C4-2B (cell line): ENCODE results near the gene ADARB2.
"Not testable (repeated sequence)": the region's sequence is repeated elsewhere in the genome, so short reads cannot be mapped to it uniquely, and the experiment has no call there.

Experiments
- H3K27ac ChIP-seq: fragments of 450-650 bp; 2 replicates; pipeline ENCODE4 v1.5.1; 2017
- ZFX ChIP-seq: fragments of 450-650 bp; IDR thresholded peaks from 2 replicates; pipeline ENCODE4 v1.6.1; 2017
- TF ChIP-seq, protein P1 (sequence below): fragments of 450-650 bp; conservative IDR thresholded peaks from 2 replicates; pipeline ENCODE4 v1.5.1; 2017; ENCODE audit warnings: mild to moderate bottlenecking

The ADARB2 gene

DNA sequence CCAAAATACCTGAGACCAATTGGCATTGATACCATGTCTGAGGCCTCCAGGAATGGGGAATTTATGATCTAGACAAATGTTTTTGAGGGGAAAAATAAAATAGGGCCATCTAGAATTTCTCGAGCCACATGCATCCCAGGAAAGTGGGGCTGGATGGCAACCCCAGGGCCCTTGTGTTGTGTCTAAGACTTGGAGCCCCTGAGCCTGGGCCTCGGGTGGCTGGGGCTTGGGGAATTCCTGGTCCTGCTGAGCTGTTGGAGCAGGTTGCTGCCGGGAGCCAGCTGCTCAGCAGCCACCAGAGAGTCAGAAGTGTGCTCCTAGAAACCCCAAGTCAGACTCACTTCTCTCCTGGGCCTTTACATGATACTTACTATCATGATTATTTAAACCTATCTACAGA, 508.2 kb downstream of the ADARB2 start:
- no peak overlapping the region for H3K27ac ChIP-seq
- TF ChIP-seq, protein P1, sequence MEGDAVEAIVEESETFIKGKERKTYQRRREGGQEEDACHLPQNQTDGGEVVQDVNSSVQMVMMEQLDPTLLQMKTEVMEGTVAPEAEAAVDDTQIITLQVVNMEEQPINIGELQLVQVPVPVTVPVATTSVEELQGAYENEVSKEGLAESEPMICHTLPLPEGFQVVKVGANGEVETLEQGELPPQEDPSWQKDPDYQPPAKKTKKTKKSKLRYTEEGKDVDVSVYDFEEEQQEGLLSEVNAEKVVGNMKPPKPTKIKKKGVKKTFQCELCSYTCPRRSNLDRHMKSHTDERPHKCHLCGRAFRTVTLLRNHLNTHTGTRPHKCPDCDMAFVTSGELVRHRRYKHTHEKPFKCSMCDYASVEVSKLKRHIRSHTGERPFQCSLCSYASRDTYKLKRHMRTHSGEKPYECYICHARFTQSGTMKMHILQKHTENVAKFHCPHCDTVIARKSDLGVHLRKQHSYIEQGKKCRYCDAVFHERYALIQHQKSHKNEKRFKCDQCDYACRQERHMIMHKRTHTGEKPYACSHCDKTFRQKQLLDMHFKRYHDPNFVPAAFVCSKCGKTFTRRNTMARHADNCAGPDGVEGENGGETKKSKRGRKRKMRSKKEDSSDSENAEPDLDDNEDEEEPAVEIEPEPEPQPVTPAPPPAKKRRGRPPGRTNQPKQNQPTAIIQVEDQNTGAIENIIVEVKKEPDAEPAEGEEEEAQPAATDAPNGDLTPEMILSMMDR, result no peak
- TF ChIP-seq ZFX, result no peak

DNA sequence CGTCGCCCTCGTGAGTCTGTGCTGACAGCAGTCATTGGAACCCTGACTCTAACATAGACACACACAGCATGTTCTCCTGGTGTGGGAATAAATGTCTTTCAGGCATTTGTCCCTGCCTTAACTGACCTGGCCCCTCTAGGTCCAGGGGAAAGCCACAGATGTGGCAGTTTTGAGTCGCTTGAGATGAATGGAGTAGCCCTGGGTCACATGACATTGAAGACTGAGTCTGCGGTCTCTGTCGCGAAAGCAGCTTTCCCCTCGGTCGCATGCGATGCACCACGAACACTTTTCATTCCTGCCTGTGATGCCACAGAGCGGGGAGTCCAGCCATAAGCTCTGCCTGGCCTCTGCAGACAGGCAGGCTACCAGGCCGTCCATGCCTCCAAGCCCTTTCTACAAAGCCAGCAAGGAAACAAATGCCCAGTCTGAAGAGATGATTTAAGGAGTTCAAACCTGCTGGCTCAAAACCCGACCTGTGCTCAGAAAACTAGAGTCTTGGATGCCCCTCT, 508.8 kb downstream of the ADARB2 start:
- H3K27ac ChIP-seq, result no peak overlapping the region
- TF ChIP-seq, protein P1, result no peak
- TF ChIP-seq ZFX, result no peak

DNA sequence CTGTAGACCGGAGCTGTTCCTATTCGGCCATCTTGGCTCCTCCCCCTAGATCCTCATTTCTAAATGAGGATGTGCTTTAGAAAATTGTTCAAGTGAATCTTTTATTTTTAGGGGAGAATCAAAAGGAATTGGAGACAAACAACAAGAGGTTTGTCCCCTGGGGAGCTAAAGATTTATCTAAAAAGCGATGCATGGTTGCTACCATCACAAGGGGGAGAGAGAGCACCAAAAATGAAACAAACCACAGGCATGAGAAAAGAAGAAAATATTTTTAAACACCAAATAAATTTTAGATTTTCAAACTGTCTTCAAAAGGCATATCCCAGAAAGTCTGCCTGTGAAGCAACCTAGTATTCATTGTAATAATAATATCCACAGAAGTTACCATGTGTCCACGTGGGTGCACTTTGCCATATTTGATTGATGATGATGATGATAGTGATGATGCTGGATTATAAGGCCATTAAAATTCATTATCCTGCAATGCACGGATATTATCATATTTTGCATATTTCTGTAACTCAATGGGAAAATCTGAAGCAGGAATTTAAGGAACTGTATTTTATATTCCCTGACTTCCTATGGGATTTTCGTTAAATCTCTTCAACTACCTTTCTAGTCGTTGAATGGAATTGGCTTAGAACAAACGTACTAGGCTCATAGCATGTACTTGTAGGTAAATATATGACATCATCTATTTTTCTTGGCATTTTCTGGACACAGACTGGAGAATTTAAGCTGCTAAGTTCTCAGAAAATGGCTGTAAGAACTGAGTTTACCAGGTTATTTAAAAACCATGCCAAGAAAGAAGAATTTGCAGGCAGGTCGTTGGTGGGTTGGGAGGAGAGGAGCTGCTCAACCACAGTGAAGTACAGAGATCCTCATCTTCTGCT, 509.6 kb downstream of the ADARB2 start:
- TF ChIP-seq ZFX, result no peak
- TF ChIP-seq, protein P1, result peak; percentile 25
- H3K27ac ChIP-seq, result no peak overlapping the region

DNA sequence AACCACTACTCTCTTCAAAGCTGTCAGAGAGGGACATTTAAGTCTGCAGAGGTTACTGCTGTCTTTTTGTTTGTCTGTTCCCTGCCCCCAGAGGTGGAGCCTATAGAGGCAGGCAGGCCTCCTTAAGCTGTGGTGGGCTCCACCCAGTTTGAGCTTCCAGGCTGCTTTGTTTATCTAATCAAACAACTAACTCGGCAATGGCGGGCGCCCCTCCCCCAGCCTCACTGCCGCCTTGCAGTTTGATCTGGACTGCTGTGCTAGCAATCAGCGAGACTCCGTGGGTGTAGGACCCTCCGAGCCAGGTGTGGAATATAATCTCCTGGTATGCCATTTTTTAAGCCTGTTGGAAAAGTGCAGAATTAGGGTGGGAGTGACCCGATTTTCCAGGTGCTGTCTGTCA, 510.4 kb downstream of the ADARB2 start:
- H3K27ac ChIP-seq, result not testable (repeated sequence)

DNA sequence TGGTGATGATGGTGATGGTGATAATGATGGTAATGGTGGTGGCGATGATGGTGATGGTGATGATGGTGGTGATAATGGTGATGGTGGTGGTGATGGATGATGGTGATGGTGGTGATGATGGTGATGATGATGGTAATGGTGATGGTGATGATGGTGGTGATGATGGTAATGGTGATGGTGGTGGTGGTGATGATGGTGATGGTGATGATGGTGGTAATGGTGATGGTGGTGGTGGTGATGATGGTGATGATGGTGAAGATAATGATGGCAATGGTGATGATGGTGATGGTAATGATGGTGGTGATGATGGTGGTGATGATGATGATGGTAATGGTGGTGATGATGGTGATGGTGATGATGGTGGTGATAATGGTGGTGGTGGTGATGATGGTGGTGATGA, 517.5 kb downstream of the ADARB2 start:
- not testable (repeated sequence) for H3K27ac ChIP-seq

DNA sequence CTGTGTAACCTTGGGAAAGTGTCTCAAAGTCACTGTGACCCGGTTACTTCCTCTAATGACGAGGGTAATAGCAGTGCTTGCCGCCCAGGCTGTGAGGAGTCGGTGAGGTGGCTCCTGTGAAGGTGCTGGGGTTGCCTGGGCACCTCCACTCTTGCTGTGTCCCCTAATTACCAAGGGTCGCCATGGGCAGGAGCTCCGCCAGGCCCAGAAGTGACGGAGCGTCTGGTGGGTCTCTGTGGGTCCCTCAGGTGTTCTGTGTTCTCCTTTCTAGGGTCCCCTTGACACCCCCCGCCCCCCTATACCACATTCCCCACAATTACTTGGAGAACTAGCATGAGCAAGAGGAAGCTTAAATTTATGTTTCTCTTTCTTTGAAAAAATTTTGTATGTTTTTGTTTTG, 519.7 kb downstream of the ADARB2 start:
- no peak overlapping the region for H3K27ac ChIP-seq

DNA sequence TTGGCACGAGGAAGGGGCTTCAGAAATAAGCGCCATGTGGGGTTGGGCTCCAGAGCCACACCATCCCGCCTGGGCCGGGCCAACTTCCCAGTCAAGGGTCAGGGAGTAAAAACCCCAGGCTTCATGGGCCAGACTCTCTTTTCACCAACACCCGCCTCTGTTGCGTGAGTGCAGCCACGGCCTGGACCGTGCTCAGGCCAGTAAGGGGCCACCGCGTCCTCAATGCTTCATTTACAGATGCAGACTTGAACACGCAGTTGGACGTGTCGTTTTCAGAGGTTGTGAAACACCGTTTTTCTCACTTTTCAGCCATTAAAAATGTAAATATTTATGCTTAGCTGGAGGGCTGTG, 520.1 kb downstream of the ADARB2 start:
- TF ChIP-seq ZFX, result no peak
- TF ChIP-seq, protein P1, result no peak
- no peak overlapping the region for H3K27ac ChIP-seq

More for the DNA sequence above, 519.7 kb downstream of the ADARB2 start:
- no peak for TF ChIP-seq ZFX

DNA sequence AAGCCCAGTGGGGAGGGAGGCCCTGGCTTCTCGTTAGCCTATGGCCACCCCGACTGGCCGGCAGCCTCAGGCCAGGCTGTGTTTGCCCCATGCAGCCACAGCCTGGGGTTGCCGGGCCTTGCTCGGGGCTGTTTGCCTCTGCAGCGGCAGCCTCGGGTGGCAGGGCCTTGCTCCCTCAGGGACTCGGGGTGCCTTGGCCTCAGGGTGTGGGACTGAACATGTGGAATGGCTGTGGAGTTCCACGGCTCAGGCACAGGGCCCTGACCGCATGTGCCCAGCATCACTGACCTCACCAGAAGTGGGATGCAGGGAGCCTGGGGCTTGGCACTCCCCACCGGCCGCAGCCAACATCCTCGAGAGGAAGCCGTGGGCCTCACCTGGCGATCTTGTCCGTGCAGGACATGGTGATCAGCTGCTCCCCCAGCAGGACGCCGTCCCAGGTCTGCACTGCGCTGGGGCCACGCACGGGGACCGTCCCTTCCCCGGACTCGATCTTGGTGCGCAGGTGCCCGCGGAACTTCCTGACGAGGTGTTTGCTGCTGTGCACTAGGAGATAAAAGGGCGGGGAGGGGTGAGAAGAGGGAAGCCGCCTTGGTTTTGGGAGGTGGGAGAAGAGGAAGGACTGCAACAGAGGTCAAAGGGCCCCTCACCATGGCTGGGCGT, 520.6 kb downstream of the ADARB2 start:
- TF ChIP-seq ZFX, result no peak
- TF ChIP-seq, protein P1, result no peak
- no peak overlapping the region for H3K27ac ChIP-seq
